Measurements from ENCODE around the gene HOXB9. TPM values are rescaled to one million over a fixed set of nuclear protein-coding genes. Genes with fewer than 3 reads are reported as not detected.

Gene HOXB9
- total and polyA plus RNA-seq, 9 of the 15 experiments (the other 6 are each of a cell fraction or from before 2014, with no cell fraction given) = 3.1 to 196 (median 77.6) TPM

DNA sequence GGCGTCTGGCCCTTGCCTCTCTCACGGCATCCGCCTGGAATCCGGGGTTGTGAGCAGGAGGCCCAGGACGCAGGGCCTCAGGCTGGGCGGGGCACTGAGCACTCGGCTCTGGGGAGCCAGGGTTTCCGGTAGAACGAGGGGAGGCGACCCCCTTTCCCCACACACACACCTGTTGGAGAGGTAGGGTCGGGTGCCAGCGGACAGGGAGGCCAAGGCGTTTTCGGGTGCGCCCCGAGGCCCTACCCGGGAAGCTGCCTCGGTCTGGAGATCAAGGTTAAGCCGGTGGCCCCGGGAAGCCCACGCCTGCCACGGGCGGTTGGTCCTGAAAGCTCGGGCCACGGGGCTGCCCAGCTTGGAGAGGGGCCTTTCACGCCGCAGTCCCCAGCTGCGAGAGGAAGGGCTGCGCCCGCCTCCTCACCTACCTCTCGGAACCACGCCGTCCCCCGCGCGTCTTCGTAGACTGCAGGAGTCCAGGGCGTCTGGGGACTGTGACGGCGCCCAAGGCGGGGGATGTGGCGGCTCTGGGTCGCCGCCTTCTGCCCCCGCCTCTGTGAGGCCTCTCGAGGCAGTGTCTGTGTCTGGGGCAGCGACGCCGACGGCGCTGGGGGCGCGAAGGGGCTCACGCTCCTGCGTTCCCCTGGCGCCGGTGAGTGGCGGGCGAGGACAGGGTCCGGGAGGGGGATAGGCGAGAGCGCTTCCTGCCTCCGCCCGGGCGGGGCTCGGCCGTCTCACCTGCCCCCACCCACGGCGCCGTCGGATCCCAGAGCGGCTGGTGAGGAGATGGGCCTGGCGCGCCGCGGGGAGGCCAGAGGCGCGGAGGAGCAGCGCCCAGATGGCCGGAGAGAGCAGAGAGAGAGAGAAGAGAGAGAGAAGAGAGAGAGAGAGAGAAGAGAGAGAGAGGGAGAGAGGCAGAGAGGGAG lies 20.3 kb upstream of the HOXB9 start (continued):
- TF ChIP-seq ZNF707 (CRISPR knock-in tag; conservative IDR thresholded peaks at IDR 0.05) = no peak
- TF ChIP-seq SREBF1 (IDR thresholded peaks at IDR 0.05; ENCODE audit: borderline replicate concordance, low read depth, low read length) = no peak
- no peak for TF ChIP-seq HEY1 (CRISPR knock-in tag; IDR thresholded peaks at IDR 0.05; ENCODE audit: borderline replicate concordance)
- no peak for TF ChIP-seq ZSCAN29 (IDR thresholded peaks at IDR 0.05)
- no peak for TF ChIP-seq MIER1 (IDR thresholded peaks at IDR 0.05; ENCODE audit: low read depth)
- no peak for TF ChIP-seq CEBPG (CRISPR knock-in tag; IDR thresholded peaks at IDR 0.05)
- TF ChIP-seq CEBPG (tag; conservative IDR thresholded peaks at IDR 0.05 in 1 of 2, IDR thresholded peaks at IDR 0.05 in 1 of 2) = no peak
- peak; percentile 30; the same call in 1 of the 2 replicates for TF ChIP-seq CTBP1 (IDR thresholded peaks at IDR 0.05; ENCODE audit: borderline replicate concordance)
- no peak for TF ChIP-seq TOE1 (IDR thresholded peaks at IDR 0.05; ENCODE audit: borderline replicate concordance)
- no peak for TF ChIP-seq TOE1 (CRISPR knock-in tag; IDR thresholded peaks at IDR 0.05; ENCODE audit: borderline replicate concordance, low read depth)
- no peak for TF ChIP-seq SP1 (CRISPR knock-in tag; IDR thresholded peaks at IDR 0.05)
- TF ChIP-seq HBP1 (CRISPR knock-in tag; IDR thresholded peaks at IDR 0.05) = no peak
- no peak for TF ChIP-seq RBM25 (IDR thresholded peaks at IDR 0.05; ENCODE audit: low read depth, low read length, severe bottlenecking)
- 0 out of 2 replicates have a peak, but pooled peaks have one; percentile 29 for TF ChIP-seq RB1 (IDR thresholded peaks at IDR 0.05; ENCODE audit: low read depth)
- peak; percentile 74 for TF ChIP-seq EGR1 (conservative IDR thresholded peaks at IDR 0.05)
- no peak for TF ChIP-seq MCM7 (IDR thresholded peaks at IDR 0.05)
- 0 out of 2 replicates have a peak, but pooled peaks have one; percentile 36 for TF ChIP-seq RBM14 (IDR thresholded peaks at IDR 0.05; ENCODE audit: borderline replicate concordance, insufficient read depth, low read depth, low read length)
- TF ChIP-seq ZC3H11A (IDR thresholded peaks at IDR 0.05; ENCODE audit: low read depth, low read length) = no peak
- peak; percentile 75 for TF ChIP-seq RBFOX2 (IDR thresholded peaks at IDR 0.05; ENCODE audit: low read depth, low read length)
- no peak for TF ChIP-seq THRB (CRISPR knock-in tag; conservative IDR thresholded peaks at IDR 0.05)
- TF ChIP-seq NR2F6 (CRISPR knock-in tag; IDR thresholded peaks at IDR 0.05) = no peak
- no peak for TF ChIP-seq NBN (IDR thresholded peaks at IDR 0.05; ENCODE audit: low read depth)
- TF ChIP-seq CC2D1A (IDR thresholded peaks at IDR 0.05) = no peak
- no peak for TF ChIP-seq CBFA2T3 (IDR thresholded peaks at IDR 0.05)
- TF ChIP-seq GTF2E2 (tag; IDR thresholded peaks at IDR 0.05) = no peak
- TF ChIP-seq HNRNPH1 (optimal IDR thresholded peaks at IDR 0.05; ENCODE audit: low read depth, low read length) = no peak
- no peak for TF ChIP-seq ATF1 (CRISPR knock-in tag; IDR thresholded peaks at IDR 0.05)
- TF ChIP-seq ATF1 (tag; IDR thresholded peaks at IDR 0.05) = peak; percentile 26; the same call in 1 of the 2 replicates
- TF ChIP-seq ZNF778 (CRISPR knock-in tag; IDR thresholded peaks at IDR 0.05) = no peak
- no peak for TF ChIP-seq CBFB (CRISPR knock-in tag; IDR thresholded peaks at IDR 0.05)
- TF ChIP-seq TRIM28 (IDR thresholded peaks at IDR 0.05) = no peak

All from K562 (cell line).